ENCODE measurements around the gene SLC35B3.
A peak's percentile ranks its signal among the peaks of the same experiment; 100 is the strongest.
"Not testable (repeated sequence)": the region's sequence is repeated elsewhere in the genome, so short reads cannot be mapped to it uniquely, and the experiment has no call there.

SLC35B3 gene

DNA sequence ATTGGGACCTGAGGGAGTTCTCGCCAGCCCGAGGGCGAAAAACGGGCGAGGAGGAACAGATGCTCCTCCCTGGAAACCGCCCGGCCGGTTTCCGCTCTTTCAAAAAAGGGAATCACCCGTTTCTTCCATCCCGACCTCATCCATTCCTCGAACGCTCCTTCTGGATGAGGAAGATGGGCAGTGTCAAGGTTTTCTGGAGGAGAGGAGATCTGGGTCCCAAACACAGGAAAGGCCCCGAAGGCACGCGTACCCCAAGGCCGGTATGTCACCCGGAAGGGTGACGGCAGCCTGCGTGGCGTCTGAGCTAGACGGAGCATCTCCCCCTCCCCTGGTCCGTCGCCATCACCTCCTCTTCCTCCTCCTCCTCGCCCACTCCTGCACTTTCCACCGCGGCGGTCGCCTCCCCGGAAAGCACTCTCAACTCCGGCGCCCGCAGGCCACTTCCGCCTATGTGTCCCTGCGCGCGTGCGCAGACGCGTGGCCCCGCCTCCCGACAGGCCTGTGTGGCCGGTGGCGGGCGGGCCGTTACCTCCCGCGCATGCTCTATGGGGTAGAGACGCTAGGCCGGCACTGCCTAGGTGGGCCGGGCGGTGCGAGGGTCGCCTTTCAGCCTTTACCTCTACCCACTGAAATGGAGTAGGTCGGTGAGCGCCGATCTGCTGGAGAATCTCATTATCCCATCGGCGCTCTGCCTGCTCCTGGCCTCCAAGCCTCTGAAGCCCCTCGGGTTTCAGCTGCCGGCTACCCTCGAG is at the start of gene SLC35B3:
Gene SLC35B3, minus strand, starts transcription at position 453 of the 752 bp plus-strand sequence.
- peak; percentile 96 to 98 for DNase-seq (ENCODE audit: low read depth in 1 of 2, low spot score in 1 of 2)

DNA sequence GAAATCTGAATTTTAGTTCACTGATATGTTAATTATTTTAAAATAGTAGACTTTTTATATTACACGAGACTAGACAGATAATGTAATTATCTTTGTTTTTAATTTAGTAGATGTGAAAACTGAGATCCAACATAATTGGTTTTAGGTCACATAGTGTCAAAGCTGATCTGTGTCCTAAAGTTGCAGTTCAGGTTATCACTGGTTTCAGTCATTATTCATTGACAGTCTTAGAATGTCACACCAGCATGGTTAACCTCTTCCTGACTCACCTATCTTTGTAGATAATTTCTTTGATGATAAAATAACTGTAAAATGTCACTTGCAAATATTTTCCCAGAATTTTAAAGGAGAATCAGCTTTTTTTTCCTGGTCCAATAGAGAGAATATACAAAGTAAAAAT is 48.3 kb upstream of the SLC35B3 start:
- no peak for DNase-seq (ENCODE audit: low read depth in 1 of 2, low spot score in 1 of 2)

DNA sequence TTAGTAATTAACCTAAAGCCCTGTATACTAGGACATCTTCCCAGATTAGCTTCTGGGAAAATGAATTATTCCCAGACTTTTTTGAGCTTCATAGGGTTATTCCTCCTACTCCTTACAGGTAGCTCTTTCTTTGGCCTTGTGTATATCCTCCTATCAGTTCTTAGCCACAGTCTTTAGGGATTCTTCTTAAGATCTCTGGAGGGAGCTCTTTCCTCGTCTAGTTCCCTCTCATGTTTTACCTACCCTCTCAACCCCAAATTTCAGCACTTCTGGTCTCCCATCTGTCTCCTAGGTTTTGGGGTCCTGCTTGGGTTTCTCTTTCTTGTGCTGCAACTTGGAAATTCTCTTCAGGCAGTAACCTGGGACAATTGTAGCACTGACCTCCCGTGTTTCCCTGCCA is 46.4 kb upstream of the SLC35B3 start:
- DNase-seq (ENCODE audit: low read depth in 1 of 2, low spot score in 1 of 2) = no peak

DNA sequence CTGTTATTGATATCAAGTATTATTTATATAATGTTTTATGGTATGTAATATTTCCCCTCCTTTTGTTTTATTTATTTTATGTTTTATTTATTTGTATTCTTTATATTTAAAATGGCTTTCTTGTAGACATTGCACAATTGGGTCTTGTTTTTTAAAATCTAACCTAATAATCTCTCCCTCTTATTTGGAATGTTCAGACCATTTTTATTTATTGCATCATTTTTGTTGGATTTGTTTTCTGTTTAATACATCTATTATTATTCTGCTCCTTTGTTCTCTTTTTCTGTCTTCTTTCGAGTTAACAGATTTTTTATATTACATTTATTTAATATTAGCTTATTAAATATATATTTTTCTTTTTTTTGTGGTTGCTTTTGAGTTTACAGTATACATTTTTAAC is 43.1 kb upstream of the SLC35B3 start:
- DNase-seq (ENCODE audit: low read depth in 1 of 2, low spot score in 1 of 2) = no peak

DNA sequence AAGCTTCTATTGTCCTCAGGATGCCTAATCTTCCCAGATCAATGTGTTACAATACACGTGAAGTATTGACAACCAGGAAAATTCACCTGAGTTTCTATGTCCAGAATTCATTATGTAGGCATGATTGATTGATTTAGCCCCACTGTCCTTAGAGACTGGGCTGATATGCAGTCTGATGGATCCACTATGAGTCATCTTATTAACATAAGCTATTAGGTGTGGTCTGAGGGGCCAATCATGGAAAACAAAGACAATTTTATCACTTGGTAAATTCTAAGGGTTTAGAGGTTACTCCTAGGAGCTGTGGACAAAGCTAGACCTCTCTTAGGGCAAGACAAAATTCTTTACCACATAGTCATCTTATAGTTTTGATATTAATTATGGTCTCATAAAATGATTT is 41.3 kb upstream of the SLC35B3 start:
- DNase-seq (ENCODE audit: low read depth in 1 of 2, low spot score in 1 of 2) = no peak

DNA sequence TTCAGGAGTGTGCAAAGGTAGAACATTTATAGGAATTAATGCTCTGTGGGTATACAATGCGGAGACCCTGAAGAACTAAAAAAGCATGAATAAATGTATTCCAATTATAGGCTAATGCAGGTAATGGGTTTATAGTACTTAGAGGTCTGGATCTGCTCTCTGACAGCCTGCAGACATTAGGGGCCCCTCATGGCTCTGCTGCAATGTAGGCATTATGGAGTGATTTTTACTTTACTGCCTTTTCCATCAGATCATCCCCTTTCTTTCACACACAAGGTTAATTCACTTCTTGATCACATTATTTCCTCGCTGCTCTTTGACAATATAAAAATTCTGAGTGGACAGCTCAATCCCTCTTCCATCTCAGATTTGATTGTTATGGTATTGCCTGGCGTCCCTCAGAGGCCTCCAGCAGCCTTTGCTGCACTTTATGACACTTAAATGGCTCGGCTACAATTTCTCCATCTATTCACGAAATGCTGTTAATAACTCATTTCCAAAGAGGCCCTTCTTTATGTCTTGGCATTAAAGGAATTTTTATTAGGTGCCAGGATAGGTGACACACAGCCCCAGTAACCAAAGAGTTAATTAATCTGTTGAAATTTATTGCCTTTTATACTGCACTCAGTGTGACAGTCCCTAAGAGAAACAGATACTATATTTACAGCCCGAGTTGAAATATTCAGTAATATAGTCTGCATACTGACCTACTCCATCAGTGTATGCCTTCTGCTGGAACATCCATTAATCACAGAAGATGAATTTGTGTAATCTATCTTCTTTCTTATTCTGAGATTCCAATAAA is 33.4 kb upstream of the SLC35B3 start:
- no peak for DNase-seq (ENCODE audit: low read depth in 1 of 2, low spot score in 1 of 2)

DNA sequence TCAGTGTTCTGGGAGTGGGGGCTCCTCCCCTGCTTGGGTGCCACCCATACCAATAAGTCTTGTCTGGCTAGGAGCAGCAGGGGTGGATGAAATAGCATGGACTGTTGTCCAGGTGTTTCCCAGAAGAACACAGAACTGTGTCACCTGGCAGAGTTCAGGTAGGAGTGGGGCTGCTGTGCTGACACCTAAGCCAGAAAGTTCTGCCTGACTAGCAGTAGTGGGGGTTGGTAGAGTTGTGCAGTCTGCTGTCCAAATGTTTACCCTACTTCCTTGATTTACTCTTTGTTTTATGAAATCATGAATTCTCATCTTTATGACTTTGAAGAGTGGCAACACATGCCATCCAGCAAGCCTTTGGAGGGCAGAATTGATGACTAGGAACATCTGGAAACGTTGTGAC is 27.3 kb upstream of the SLC35B3 start:
- DNase-seq (ENCODE audit: low read depth in 1 of 2, low spot score in 1 of 2) = no peak

DNA sequence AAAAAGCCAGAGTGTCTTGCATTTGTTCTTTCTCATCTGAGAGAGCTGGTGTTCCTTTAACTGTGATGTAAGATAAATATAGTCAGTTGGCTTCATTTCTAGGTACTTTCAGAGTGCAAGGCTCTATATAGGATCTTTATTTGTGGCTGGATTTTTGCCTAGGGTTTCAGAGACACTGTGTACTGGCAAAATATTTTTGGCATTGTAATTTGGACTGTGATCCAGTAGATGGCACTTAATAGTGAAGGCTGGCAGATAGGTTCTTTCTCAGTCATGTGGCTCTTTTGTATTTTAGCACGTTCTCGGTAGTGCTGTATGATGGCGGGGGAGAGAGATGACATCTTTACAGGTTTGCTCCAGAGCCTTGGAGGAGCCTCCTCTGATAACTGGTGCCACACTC is 26.8 kb upstream of the SLC35B3 start:
- DNase-seq (ENCODE audit: low read depth in 1 of 2, low spot score in 1 of 2) = no peak

DNA sequence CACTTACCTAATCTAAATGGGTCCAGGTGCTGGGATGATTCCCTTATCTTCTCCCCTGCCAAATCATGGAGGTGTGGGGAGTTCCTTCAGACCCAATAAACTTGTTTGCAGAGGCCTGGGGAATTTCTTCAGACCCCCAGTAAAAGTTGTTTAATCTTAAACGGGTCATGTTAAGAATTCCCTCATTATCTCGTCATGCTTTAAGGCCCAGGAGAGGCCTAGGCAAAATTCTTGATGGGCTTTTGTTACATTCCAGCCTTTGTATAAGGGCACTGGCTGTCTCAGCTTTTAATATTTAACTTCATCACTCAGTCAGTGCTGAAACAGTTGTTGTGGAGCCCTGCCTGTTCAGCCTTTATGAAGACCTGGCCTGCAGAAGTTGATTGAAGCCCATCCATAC is 11.0 kb upstream of the SLC35B3 start:
- DNase-seq (ENCODE audit: low read depth in 1 of 2, low spot score in 1 of 2) = no peak

DNA sequence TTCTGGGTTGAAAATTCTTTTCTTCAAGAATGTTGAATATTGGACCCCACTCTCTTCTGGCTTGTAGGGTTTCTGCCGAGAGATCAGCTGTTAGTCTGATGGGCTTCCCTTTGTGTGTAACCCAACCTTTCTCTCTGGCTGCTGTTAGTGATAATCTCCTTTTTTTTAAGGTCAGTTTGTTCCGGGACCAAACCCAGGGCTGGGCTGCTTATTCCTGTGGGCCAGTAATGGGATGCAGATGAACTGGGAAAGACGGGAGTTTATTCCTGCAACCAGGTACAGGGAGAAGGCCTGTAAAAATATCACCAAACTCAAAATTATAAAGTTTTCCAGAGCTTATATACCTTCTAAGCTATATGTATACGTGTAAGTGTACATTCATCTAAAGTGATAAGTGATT is 10.6 kb upstream of the SLC35B3 start:
- not testable (repeated sequence) for DNase-seq (ENCODE audit: low read depth in 1 of 2, low spot score in 1 of 2)

DNA sequence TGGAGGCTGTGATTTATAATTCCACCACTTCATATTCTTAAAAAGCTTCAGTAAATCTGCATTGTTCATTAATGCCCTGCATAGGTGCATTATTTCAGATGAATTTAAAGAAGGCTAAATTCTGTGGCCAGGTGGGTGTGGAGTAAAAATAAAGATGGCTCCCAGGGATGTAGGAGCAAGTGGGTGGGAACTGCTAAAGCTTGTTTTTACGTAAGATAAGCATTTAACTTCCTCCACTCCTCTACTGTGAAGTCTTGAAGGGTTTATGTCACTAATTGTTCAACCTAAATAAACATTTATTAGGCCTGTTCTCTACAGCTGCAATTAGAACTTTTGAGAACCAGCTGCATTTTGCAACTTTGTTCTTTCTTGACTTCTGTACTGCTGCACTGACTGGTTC is 6.8 kb upstream of the SLC35B3 start:
- no peak for DNase-seq (ENCODE audit: low read depth in 1 of 2, low spot score in 1 of 2)

DNA sequence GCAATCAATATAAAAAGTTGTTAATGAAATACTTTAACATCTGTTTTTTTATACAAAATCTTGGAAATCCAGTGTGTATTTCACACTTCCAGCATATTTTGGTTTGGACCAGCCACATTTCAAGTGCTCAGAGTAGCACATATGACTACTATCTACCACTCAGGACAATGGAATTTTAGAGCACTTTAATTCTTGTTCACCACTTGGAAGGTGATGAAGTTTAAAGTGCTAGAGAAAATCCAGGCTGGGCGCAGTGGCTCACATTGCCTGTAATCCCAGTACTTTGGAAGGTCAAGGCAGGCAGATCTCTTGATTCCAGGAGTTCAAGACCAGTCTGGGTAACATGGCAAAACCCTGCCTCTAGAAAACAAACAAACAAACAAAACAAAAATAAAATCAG is 6.1 kb upstream of the SLC35B3 start:
- DNase-seq (ENCODE audit: low read depth in 1 of 2, low spot score in 1 of 2) = no peak

DNA sequence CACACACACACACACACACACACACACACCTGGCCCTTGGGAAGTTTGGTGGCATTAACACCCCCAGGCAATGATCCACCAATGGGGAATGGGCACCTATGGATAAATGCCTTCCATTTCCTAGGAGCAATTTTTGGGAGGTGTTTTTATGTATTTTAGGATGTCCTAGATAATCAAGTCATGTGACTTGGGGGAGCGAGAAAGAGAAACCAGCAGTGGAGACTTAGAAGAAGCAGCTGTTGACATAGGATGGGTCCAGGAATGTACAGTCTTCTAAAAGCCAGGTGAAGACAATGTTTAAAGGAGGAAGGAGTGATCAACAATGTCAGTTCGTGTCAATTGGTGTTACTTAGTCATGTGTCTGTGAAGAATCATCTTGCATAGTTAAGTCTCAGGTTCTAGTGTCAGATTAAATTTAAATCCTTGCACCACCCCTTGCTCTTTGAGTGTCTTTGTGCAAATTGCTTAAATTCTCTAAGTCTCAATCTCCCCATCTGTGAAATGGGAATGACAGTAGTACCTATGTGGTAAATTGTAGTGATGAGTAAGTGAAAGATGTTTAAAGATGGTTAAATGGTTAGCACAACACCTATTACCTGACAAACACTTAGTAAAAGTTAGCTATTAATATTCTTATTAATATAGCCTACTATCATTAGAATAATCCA is 4.4 kb upstream of the SLC35B3 start:
- DNase-seq (ENCODE audit: low read depth in 1 of 2, low spot score in 1 of 2) = no peak

DNA sequence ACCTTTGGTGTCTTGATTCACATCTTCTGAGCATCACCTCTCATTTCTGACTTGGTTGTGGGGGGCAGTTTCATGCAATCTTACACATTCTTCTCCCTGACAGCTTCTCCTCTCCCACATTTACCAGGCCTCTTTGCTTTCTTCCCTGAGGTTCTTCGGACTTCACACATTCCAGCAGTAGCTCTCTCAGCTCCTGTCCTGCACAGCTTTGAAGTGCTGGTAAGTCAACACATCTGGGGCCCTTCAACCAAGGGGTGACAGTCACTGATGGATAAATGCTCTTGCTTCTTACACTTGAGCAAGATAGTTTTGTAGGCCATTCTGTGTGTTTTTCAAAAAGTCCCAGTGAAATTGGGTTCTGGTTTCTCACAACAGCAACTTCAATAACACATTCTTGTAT is 2.5 kb upstream of the SLC35B3 start:
- DNase-seq (ENCODE audit: low read depth in 1 of 2, low spot score in 1 of 2) = no peak

DNA sequence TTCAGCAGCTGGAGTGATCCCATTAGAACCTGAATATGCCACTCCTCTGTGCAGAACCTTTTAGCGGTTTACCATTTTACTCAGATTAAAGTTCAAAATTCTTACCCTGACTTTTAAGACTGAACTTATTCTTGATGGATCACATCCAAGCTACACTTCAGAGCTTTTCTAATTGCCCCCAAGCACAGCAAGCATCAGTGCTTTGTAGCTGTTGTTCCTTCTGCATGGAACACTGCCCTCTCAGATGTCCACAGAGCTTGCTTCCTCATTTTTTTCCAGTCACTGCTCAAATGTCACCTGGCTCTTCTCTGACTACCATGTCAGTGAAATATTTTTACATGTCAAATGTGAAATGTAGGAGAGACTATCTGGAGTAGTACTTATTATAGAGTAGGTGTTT is 1.6 kb upstream of the SLC35B3 start:
- DNase-seq (ENCODE audit: low read depth in 1 of 2, low spot score in 1 of 2) = no peak

DNA sequence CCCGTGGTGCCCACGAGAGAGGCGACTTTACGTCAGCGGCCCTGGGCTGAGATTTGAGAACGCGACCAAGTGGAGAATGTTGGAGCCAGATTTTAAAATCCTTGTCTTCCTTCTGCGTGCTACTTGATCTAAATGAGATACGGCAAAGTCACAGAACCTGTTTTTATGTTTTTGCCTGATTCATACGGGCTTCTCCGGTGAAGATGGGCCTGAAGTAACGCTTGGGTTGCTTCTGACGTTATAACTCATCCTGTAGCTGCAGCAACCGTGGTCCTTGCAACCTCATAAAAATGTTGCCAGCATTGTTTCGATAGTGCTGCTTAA is 462 bp upstream of the SLC35B3 start:
- DNase-seq (ENCODE audit: low read depth in 1 of 2, low spot score in 1 of 2) = no peak

DNA sequence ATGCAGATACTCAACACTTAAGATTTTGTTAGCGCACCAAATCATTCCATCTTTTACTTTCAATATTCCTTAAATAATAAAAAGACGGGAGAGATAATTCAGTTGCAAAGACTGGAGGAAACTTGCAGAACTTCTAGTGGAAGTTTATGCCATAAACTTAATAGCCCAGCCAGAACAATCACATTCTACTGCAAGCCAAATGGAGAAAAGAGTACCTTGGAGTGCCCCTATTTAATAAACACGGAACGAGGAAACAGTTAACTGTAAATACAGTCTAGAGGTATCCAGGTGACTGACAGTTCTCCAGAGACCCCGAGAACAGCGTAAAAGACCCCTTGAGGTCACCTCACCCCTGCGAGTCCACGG is 635 bp downstream of the SLC35B3 start:
- no peak for DNase-seq (ENCODE audit: low read depth in 1 of 2, low spot score in 1 of 2)

DNA sequence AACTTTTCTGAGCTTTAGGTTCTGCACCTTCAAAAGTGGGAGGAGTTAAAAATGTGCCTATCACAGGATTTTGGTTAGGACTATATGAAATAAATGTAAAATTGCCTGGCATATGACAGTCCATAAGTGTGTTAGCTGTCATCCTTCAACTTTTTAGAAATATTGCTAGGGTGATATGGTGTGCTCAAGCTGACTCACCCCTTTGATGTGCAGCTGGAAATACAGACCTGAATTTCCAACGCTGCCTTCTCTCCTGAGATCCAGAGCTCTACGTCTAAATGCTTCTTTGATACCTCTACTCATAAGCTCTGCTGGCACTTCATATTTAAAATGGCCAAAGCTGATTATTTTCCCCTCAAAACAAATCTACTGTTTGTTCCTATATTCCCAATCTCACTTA is 2.7 kb downstream of the SLC35B3 start:
- DNase-seq (ENCODE audit: low read depth in 1 of 2, low spot score in 1 of 2) = no peak

DNA sequence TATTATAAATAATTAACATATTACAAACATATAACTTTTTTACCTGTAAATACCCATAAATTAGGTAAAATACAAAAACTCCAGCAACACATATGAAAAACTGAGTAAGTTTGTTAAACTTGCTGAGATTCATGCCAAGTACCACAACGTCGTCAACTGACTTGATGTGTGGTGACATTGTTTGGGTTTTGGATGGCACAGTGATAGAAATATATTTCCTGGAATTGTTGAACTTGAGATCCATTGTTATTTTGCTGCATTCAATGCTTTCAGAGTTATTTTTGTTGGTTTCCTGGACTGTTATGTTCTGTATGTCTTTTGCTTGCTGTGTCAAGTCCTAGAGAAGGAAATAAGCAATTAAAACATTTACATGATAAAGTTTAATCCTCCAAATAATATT is 5.5 kb downstream of the SLC35B3 start:
- no peak for DNase-seq (ENCODE audit: low read depth in 1 of 2, low spot score in 1 of 2)

DNA sequence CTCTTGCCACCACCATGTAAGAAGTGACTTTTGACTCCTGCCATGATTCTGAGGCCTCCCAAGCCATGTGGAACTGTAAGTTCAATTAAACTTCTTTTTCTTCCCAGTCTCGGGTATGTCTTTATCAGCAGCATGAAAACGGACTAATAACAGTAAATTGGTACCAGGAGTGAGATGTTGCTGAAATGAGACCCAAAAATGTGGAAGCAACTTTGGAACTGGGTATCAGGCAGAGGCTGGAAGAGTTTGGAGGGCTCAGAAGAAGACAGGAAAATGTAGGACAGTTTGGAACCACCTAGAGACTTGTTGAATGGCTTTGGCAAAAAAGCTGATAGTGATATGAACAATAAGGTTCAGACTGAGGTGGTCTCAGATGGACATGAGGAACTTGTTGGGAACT is 8.8 kb downstream of the SLC35B3 start:
- DNase-seq (ENCODE audit: low read depth in 1 of 2, low spot score in 1 of 2) = not testable (repeated sequence)

DNA sequence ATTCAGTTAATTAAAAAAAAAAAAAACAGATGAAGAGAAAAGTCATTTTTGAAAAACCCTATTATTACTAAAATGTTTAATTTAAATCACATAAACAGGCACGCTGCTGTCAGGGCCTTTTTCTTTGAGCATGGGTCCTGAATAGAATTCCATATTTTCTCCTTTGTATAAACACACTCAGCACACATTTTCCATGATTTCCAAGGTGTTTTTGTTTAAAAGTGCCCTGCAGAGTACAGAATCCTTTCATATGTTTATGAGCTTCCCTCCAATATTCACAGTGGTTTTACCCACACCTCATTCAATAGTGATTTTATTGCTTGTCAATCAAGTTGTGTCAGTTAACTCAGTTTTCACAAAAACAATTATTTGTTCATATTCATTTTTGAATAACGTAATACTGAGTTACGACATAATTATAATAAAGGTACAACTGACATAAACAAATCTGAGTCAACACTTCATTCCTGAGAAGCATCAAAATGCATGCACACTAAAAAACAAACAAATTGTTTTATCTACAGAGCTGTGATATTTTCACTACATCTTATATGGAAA is 15.2 kb downstream of the SLC35B3 start:
- DNase-seq (ENCODE audit: low read depth in 1 of 2, low spot score in 1 of 2) = no peak

DNA sequence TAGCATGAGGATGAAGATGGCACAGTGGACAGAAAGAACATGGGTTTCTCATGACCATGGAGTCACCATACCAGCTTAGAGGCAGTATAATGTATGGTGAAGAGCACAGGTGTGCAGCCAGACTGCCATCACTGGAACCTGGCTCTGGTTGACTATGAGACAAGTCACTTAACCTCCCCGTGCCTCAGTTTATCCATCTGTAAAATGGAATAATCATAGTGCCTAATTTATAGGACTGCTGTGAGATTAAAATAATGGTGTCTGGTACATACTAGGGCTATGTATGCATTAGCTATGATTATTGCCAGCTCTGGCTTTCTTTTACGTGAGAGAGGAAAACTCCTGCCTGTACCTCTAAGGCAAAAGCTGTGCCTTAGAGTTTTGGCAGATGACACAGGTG is 19.4 kb downstream of the SLC35B3 start:
- no peak for DNase-seq (ENCODE audit: low read depth in 1 of 2, low spot score in 1 of 2)
